ENCODE data around the gene CSMD2.

The CSMD2 gene

DNA sequence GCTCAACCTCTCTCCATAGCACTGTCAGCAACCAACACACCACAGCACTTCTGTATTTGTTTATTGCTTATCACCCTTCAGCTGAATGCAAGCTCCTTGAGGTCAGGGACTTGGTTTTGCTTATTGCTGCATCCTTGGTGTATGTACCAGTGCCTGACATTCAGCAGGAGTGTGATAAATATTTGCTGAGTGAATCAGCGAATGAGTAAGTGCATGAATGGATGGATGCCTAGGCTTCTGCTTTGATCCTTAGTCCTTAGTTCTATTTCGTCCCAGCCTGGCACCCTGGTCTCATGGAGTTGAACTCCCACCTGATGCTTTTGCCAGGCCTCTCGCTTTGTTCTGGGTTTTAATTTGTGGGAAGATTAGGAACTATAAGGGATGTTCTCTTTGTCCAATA is 604.4 kb downstream of the CSMD2 start:
- TF ChIP-seq, protein P1, sequence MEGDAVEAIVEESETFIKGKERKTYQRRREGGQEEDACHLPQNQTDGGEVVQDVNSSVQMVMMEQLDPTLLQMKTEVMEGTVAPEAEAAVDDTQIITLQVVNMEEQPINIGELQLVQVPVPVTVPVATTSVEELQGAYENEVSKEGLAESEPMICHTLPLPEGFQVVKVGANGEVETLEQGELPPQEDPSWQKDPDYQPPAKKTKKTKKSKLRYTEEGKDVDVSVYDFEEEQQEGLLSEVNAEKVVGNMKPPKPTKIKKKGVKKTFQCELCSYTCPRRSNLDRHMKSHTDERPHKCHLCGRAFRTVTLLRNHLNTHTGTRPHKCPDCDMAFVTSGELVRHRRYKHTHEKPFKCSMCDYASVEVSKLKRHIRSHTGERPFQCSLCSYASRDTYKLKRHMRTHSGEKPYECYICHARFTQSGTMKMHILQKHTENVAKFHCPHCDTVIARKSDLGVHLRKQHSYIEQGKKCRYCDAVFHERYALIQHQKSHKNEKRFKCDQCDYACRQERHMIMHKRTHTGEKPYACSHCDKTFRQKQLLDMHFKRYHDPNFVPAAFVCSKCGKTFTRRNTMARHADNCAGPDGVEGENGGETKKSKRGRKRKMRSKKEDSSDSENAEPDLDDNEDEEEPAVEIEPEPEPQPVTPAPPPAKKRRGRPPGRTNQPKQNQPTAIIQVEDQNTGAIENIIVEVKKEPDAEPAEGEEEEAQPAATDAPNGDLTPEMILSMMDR (IDR thresholded peaks at IDR 0.05; ENCODE audit: low read depth, low read length), result no peak
- no peak for DNase-seq (ENCODE audit: extremely low read depth, low read depth)

DNA sequence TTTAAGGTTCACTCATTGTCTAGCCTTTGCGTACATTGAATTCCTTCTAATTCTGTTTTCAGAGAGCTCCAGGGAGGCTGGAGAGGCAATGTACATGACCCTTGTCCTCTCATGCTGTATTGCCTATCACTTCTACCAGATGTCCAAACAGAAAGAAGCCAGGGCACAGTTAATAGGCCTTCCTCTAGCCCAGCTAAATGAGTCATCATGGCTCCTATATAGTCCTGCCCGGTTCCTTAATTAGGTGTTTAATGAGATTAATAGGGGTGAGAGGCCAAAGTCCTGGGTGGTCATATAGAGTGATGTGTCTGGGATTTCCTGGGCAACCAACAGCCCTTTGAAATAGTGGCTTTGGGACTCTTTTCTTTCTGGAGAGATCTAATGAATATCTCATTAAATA is 616.3 kb downstream of the CSMD2 start:
- TF ChIP-seq, protein P1 (IDR thresholded peaks at IDR 0.05; ENCODE audit: low read depth, low read length), result no peak
- no peak for DNase-seq (ENCODE audit: extremely low read depth, low read depth)

GRCh38 chr1:33548319-33548718 is 616.7 kb downstream of the CSMD2 start:
- DNase-seq (ENCODE audit: extremely low read depth, low read depth), result no peak
- TF ChIP-seq, protein P1 (IDR thresholded peaks at IDR 0.05; ENCODE audit: low read depth, low read length), result no peak

GRCh38 chr1:33547576-33547975 is 617.5 kb downstream of the CSMD2 start:
- TF ChIP-seq, protein P1 (IDR thresholded peaks at IDR 0.05; ENCODE audit: low read depth, low read length), result no peak
- DNase-seq (ENCODE audit: extremely low read depth, low read depth), result no peak

DNA sequence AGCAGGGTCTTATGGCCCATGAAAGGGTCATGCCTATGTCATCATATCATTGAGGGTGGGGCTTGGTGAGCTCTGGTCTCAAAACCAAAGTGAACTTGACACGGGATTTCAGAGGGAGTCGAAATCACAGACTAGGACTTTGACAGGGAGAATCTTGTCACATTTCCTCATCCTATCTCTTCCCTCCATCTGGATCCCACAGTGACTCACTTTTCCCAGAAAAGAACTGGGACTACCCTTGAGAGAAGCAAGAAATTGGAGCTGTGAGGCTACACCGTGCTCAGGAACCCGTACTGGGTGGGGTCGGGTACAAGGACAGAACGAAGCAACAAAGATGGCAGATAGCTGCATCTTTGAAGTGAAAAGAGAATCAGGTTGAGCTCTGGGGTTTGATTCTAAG is 623.1 kb downstream of the CSMD2 start:
- TF ChIP-seq, protein P1 (IDR thresholded peaks at IDR 0.05; ENCODE audit: low read depth, low read length), result no peak
- no peak for DNase-seq (ENCODE audit: extremely low read depth, low read depth)

GRCh38 chr1:33537885-33538284 is 627.1 kb downstream of the CSMD2 start:
- no peak for DNase-seq (ENCODE audit: extremely low read depth, low read depth)
- TF ChIP-seq, protein P1 (IDR thresholded peaks at IDR 0.05; ENCODE audit: low read depth, low read length), result no peak

GRCh38 chr1:33535334-33535733 is 629.7 kb downstream of the CSMD2 start:
- TF ChIP-seq, protein P1 (IDR thresholded peaks at IDR 0.05; ENCODE audit: low read depth, low read length), result no peak
- no peak for DNase-seq (ENCODE audit: extremely low read depth, low read depth)

Data from AG09319 (cell line).